H9 (cell line): Measurements from ENCODE around the gene DAZ1. TPM values are rescaled to one million over a fixed set of nuclear protein-coding genes. Genes with fewer than 3 reads are reported as not detected.
"Not testable (repeated sequence)": the region's sequence is repeated elsewhere in the genome, so short reads cannot be mapped to it uniquely, and the experiment has no call there.

ENCODE experiments used
- DNase-seq: peaks from one replicate; pipeline ENCODE4 v3.0.0-alpha.2; 2017
- H2AFZ ChIP-seq: one replicate; pipeline ENCODE4 v1.6.1; 2013; ENCODE audit warnings: mild to moderate bottlenecking, low read length, control low read depth, moderate library complexity
- H2AK5ac ChIP-seq: 2 replicates; pipeline ENCODE4 v1.6.1; 2013; ENCODE audit warnings: low read length, control low read depth, mixed read lengths; ENCODE audit not compliant: insufficient read length
- H2BK120ac ChIP-seq: one replicate; pipeline ENCODE4 v1.6.1; 2013; ENCODE audit warnings: low read depth, mild to moderate bottlenecking, low read length, control low read depth, inconsistent platforms; ENCODE audit not compliant: poor library complexity, severe bottlenecking
- H2BK12ac ChIP-seq: 2 replicates; pipeline ENCODE4 v1.6.1; 2013; ENCODE audit warnings: low read length, control low read depth, mixed read lengths, low read depth; ENCODE audit not compliant: insufficient read length
- H2BK15ac ChIP-seq: 2 replicates; pipeline ENCODE4 v1.6.1; 2013; ENCODE audit warnings: low read depth, low read length, control low read depth
- H2BK20ac ChIP-seq: one replicate; pipeline ENCODE4 v1.6.1; 2013; ENCODE audit warnings: low read depth, mild to moderate bottlenecking, low read length, control low read depth, inconsistent platforms; ENCODE audit not compliant: poor library complexity, severe bottlenecking
- H2BK5ac ChIP-seq: 2 replicates; pipeline ENCODE4 v1.6.1; 2013; ENCODE audit warnings: low read length, control low read depth, mixed read lengths; ENCODE audit not compliant: insufficient read length
- H3K14ac ChIP-seq: 2 replicates; pipeline ENCODE4 v1.6.1; 2013; ENCODE audit warnings: low read length, control low read depth; ENCODE audit not compliant: insufficient read depth
- H3K18ac ChIP-seq: 2 replicates; pipeline ENCODE4 v1.6.1; 2013; ENCODE audit warnings: low read depth, mild to moderate bottlenecking, mixed read lengths, low read length, control low read depth; ENCODE audit not compliant: insufficient read length
- H3K23ac ChIP-seq: 2 replicates; pipeline ENCODE4 v1.6.1; 2013; ENCODE audit warnings: low read length, control low read depth, mixed read lengths, low read depth; ENCODE audit not compliant: insufficient read length
- H3K23me2 ChIP-seq: 2 replicates; pipeline ENCODE4 v1.6.1; 2013; ENCODE audit warnings: low read depth, mild to moderate bottlenecking, mixed read lengths, low read length, control low read depth; ENCODE audit not compliant: insufficient read length, poor library complexity, severe bottlenecking
- H3K27ac ChIP-seq: 2 replicates; pipeline ENCODE4 v1.5.1; 2013; ENCODE audit warnings: low read length, control low read depth, mixed read lengths, low read depth; ENCODE audit not compliant: insufficient read length
- H3K27me3 ChIP-seq: 2 replicates; pipeline ENCODE4 v1.6.1; 2013; ENCODE audit warnings: low read length, control low read depth, inconsistent platforms; ENCODE audit not compliant: insufficient read depth
- H3K4ac ChIP-seq: 2 replicates; pipeline ENCODE4 v1.6.1; 2013; ENCODE audit warnings: low read depth, mild to moderate bottlenecking, control low read depth, inconsistent platforms, low read length, moderate library complexity
- H3K4me1 ChIP-seq: 2 replicates; pipeline ENCODE4 v1.6.1; 2013; ENCODE audit warnings: low read length, control low read depth, inconsistent platforms; ENCODE audit not compliant: insufficient read depth
- H3K4me2 ChIP-seq: 2 replicates; pipeline ENCODE4 v1.6.1; 2013; ENCODE audit warnings: low read length, control low read depth, mixed read lengths; ENCODE audit not compliant: insufficient read length, insufficient read depth
- H3K56ac ChIP-seq: 2 replicates; pipeline ENCODE4 v1.6.1; 2013; ENCODE audit warnings: low read depth, mild to moderate bottlenecking, mixed read lengths, low read length, control low read depth; ENCODE audit not compliant: insufficient read length
- H3K79me1 ChIP-seq: 2 replicates; pipeline ENCODE4 v1.6.1; 2013; ENCODE audit warnings: low read depth, mild to moderate bottlenecking, moderate library complexity, low read length, control low read depth, inconsistent platforms; ENCODE audit not compliant: insufficient read depth, poor library complexity, severe bottlenecking
- H3K79me2 ChIP-seq: 2 replicates; pipeline ENCODE4 v1.6.1; 2013; ENCODE audit warnings: low read length, control low read depth, inconsistent platforms; ENCODE audit not compliant: insufficient read depth
- H3K9ac ChIP-seq: 2 replicates; pipeline ENCODE4 v1.6.1; 2013; ENCODE audit warnings: low read length, control low read depth, mixed read lengths; ENCODE audit not compliant: insufficient read length; ENCODE audit errors: extremely low read depth
- H3K9me3 ChIP-seq: one replicate; pipeline ENCODE4 v1.6.1; 2013; ENCODE audit warnings: low read depth, low read length, inconsistent platforms; ENCODE audit not compliant: control insufficient read depth
- H3T11ph ChIP-seq: one replicate; pipeline ENCODE4 v1.6.1; 2013; ENCODE audit warnings: mild to moderate bottlenecking, low read length, control low read depth, inconsistent platforms
- H4K20me1 ChIP-seq: one replicate; pipeline ENCODE4 v1.6.1; 2013; ENCODE audit not compliant: control insufficient read depth, insufficient read length, insufficient read depth
- H4K5ac ChIP-seq: 2 replicates; pipeline ENCODE4 v1.6.1; 2013; ENCODE audit warnings: low read depth, mild to moderate bottlenecking, mixed read lengths, low read length, control low read depth; ENCODE audit not compliant: insufficient read length
- H4K8ac ChIP-seq: replicated peaks from 2 replicates; pipeline ENCODE4 v1.6.1; 2013; ENCODE audit warnings: low read length, control low read depth, mixed read lengths, low read depth; ENCODE audit not compliant: insufficient read length
- H4K91ac ChIP-seq: 2 replicates; pipeline ENCODE4 v1.6.1; 2013; ENCODE audit warnings: low read depth, mild to moderate bottlenecking, moderate library complexity, mixed read lengths, low read length, control low read depth; ENCODE audit not compliant: insufficient read length
- H3K27ac Mint-ChIP-seq, 3 experiments: 2 replicates in 2 of 3; 3 replicates in 1 of 3; pipeline ENCODE4 v1.8.0; 2020 to 2021; ENCODE audit warnings: mixed read lengths in 3 of 3, mild to moderate bottlenecking in 1 of 3, moderate library complexity in 1 of 3
- H3K27me3 Mint-ChIP-seq: 2 replicates; pipeline ENCODE4 v1.8.0; 2021; ENCODE audit warnings: low read depth, mild to moderate bottlenecking, moderate library complexity, mixed read lengths
- H3K36me3 Mint-ChIP-seq, 3 experiments: 2 replicates in 2 of 3; 3 replicates in 1 of 3; pipeline ENCODE4 v1.8.0; 2020 to 2021; ENCODE audit warnings: low read depth in 3 of 3, mixed read lengths in 3 of 3; ENCODE audit not compliant: insufficient read depth in 1 of 3
- H3K4me1 Mint-ChIP-seq, 2 experiments: 2 replicates each; pipeline ENCODE4 v1.8.0; 2020; ENCODE audit warnings: mixed read lengths in 2 of 2
- H3K4me3 Mint-ChIP-seq, 2 experiments: 2 replicates in 1 of 2; 3 replicates in 1 of 2; pipeline ENCODE4 v1.8.0; 2020 to 2021; ENCODE audit warnings: mild to moderate bottlenecking in 2 of 2, mixed read lengths in 2 of 2, moderate library complexity in 1 of 2
- H3K9me3 Mint-ChIP-seq, 2 experiments: 2 replicates in 1 of 2; 3 replicates in 1 of 2; pipeline ENCODE4 v1.8.0; 2020; ENCODE audit warnings: mild to moderate bottlenecking in 2 of 2, mixed read lengths in 2 of 2, moderate library complexity in 1 of 2
- WGBS: extraction: QIAGEN DNeasy Blood & Tissue Kit; methylation state at CpG from one replicate; pipeline ENCODE4 v1.1.7; 2013; ENCODE audit warnings: missing lambda C conversion rate, low lambda C conversion rate, mixed read lengths; ENCODE audit not compliant: insufficient read length; ENCODE audit errors: extremely low coverage; 5-methylcytosine and 5-hydroxymethylcytosine counted together
- long read RNA-seq: library from polyadenylated mRNA; unstranded; transcript quantifications from one replicate; pipeline ENCODE4 v2.0.0, GENCODE V29; 2020
- total RNA-seq: library from RNA; stranded (reverse); gene quantifications from 2 replicates; pipeline ENCODE4 v1.2.1, GENCODE V29; 2021

The DAZ1 gene
- total RNA-seq: not detected in 2 replicates
- long read RNA-seq: 0 reads

GRCh38 chrY:23198908-23199307, at the start of gene DAZ1:
DAZ1 (minus strand) TSS chrY:23199008; CDS start chrY:23198800, 208 bp downstream.
- H3K9me3 ChIP-seq, H2AK5ac ChIP-seq, H2BK120ac ChIP-seq, H3K27ac ChIP-seq, DNase-seq, H2BK5ac ChIP-seq, H2BK12ac ChIP-seq, H3K27me3 ChIP-seq, H4K8ac ChIP-seq, H3K4me1 Mint-ChIP-seq, H3T11ph ChIP-seq, H4K5ac ChIP-seq, H3K18ac ChIP-seq, H4K20me1 ChIP-seq, H3K27me3 Mint-ChIP-seq, H3K56ac ChIP-seq, H4K91ac ChIP-seq, H3K9ac ChIP-seq, H2AFZ ChIP-seq, H3K79me1 ChIP-seq, H2BK15ac ChIP-seq, H2BK20ac ChIP-seq, H3K23ac ChIP-seq, H3K36me3 Mint-ChIP-seq, H3K4me1 ChIP-seq, H3K27ac Mint-ChIP-seq, H3K9me3 Mint-ChIP-seq, H3K4me3 Mint-ChIP-seq, H3K23me2 ChIP-seq, H3K4me2 ChIP-seq, H3K4ac ChIP-seq, H3K14ac ChIP-seq, H3K79me2 ChIP-seq: not testable (repeated sequence)
- no CpG with 5 or more reads among the region's 23 CpGs for WGBS

GRCh38 chrY:23219233-23219632, 20.4 kb upstream of the DAZ1 start, which contains the start of gene DAZ2:
DAZ2 (plus strand) TSS chrY:23219533; CDS start chrY:23219741, 208 bp downstream.
- not testable (repeated sequence) for H3K9ac ChIP-seq, H3K56ac ChIP-seq, H3K4me1 Mint-ChIP-seq, H4K5ac ChIP-seq, H3K23ac ChIP-seq, H3T11ph ChIP-seq, H3K27me3 ChIP-seq, H2BK120ac ChIP-seq, H4K20me1 ChIP-seq, H3K4ac ChIP-seq, H4K91ac ChIP-seq, H3K4me3 Mint-ChIP-seq, H2BK12ac ChIP-seq, H3K27me3 Mint-ChIP-seq, H3K27ac ChIP-seq, H2BK15ac ChIP-seq, H3K79me2 ChIP-seq, H3K9me3 Mint-ChIP-seq, H4K8ac ChIP-seq, H3K14ac ChIP-seq, H2AK5ac ChIP-seq, H3K4me2 ChIP-seq, H3K36me3 Mint-ChIP-seq, H2AFZ ChIP-seq, H3K27ac Mint-ChIP-seq, DNase-seq, H3K4me1 ChIP-seq, H3K18ac ChIP-seq, H2BK20ac ChIP-seq, H3K9me3 ChIP-seq, H3K23me2 ChIP-seq, H2BK5ac ChIP-seq, H3K79me1 ChIP-seq
- WGBS: no CpG with 5 or more reads among the region's 23 CpGs
